MM.1S (cell line): ENCODE results near the gene MARVELD3.

Experiments
- DNase-seq: peaks from one replicate; pipeline ENCODE4 v3.0.0-alpha.2; 2015
- H2AFZ ChIP-seq: fragments of 300-600 bp; sonication (generic); 2 replicates; pipeline ENCODE4 v1.6.0; 2016; ENCODE audit warnings: antibody characterized with exemption, low read length
- H3F3A ChIP-seq: fragments of 300-600 bp; sonication (generic); 2 replicates; pipeline ENCODE4 v1.6.1; 2016; ENCODE audit warnings: mild to moderate bottlenecking, antibody characterized with exemption, low read length, moderate library complexity, mixed read lengths; ENCODE audit not compliant: insufficient read depth
- H3K27ac ChIP-seq: fragments of 300-600 bp; sonication (generic); 2 replicates; pipeline ENCODE4 v1.5.1; 2016; ENCODE audit warnings: mild to moderate bottlenecking, low read length
- H3K27me3 ChIP-seq: fragments of 300-600 bp; sonication (generic); replicated peaks from 2 replicates; pipeline ENCODE4 v1.6.0; 2016; ENCODE audit warnings: low read length; ENCODE audit not compliant: insufficient read depth
- H3K36me3 ChIP-seq: fragments of 300-600 bp; sonication (generic); replicated peaks from 2 replicates; pipeline ENCODE4 v1.6.1; 2016; ENCODE audit warnings: mild to moderate bottlenecking, low read length, mixed read lengths; ENCODE audit not compliant: insufficient read depth
- H3K4me1 ChIP-seq: fragments of 300-600 bp; sonication (generic); 2 replicates; pipeline ENCODE4 v1.6.1; 2016; ENCODE audit warnings: low read length, mixed read lengths
- H3K4me2 ChIP-seq: fragments of 300-600 bp; sonication (generic); 2 replicates; pipeline ENCODE4 v1.6.0; 2016; ENCODE audit warnings: low read depth, low read length
- H3K4me3 ChIP-seq: fragments of 300-600 bp; sonication (generic); 2 replicates; pipeline ENCODE4 v1.5.1; 2016; ENCODE audit warnings: low read length, mixed read lengths
- H3K79me2 ChIP-seq: fragments of 300-600 bp; sonication (generic); 2 replicates; pipeline ENCODE4 v1.6.1; 2016; ENCODE audit warnings: mixed run types, low read length, mixed read lengths
- H3K9ac ChIP-seq: fragments of 300-600 bp; sonication (generic); 2 replicates; pipeline ENCODE4 v1.6.1; 2016; ENCODE audit warnings: low read length, mixed read lengths
- H3K9me2 ChIP-seq: fragments of 300-600 bp; sonication (generic); replicated peaks from 2 replicates; pipeline ENCODE4 v1.6.1; 2016; ENCODE audit warnings: mild to moderate bottlenecking, low read length, mixed read lengths; ENCODE audit not compliant: insufficient read depth
- H3K9me3 ChIP-seq: fragments of 300-600 bp; sonication (generic); replicated peaks from 2 replicates; pipeline ENCODE4 v1.6.1; 2016; ENCODE audit warnings: mild to moderate bottlenecking, low read length, mixed read lengths; ENCODE audit not compliant: insufficient read depth
- H4K20me1 ChIP-seq: fragments of 300-600 bp; sonication (generic); 2 replicates; pipeline ENCODE4 v1.6.1; 2016; ENCODE audit warnings: mild to moderate bottlenecking, low read length, moderate library complexity, mixed read lengths; ENCODE audit not compliant: insufficient read depth
- EZH2 ChIP-seq: fragments of 300-600 bp; sonication (generic); optimal IDR thresholded peaks from 2 replicates; pipeline ENCODE3; 2017; ENCODE audit warnings: low read depth, mild to moderate bottlenecking, antibody characterized with exemption, low read length, mixed read lengths
- EZH2phosphoT487 ChIP-seq: fragments of 300-600 bp; sonication (generic); IDR thresholded peaks from 2 replicates; pipeline ENCODE4 v1.6.1; 2018; ENCODE audit warnings: antibody characterized with exemption, low read length
- TF ChIP-seq, protein P1 (sequence below): fragments of 300-600 bp; sonication (generic); IDR thresholded peaks from 2 replicates; pipeline ENCODE4 v1.5.1; 2016; ENCODE audit warnings: antibody characterized with exemption, low read length, mixed read lengths

Gene MARVELD3

DNA sequence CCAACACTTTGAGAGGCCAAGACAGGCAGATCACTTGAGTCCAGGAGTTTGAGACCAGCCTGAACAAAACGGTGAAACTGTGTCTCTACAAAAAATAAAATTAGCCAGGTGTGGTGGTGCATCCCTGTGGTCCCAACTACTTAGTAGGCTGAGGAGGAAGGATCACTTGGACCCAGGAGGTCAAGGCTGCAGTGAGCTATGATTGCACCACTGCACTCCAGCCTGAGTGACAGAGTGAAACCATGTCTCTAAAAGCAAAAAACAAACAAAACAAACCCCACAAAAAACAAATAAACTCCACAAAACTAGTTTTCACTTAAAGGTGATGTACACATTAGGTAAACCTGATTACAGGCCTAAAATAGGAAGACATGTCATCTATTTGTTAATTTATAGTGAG is 40.3 kb downstream of the MARVELD3 start:
- Histone ChIP-seq H3K27ac (no peak overlapping the region), H3K9me2 (no peaks in the 10 kb centered on the region), H3K4me3 (no peak overlapping the region), H3K9me3 (no peaks in the 10 kb centered on the region), H3K79me2 (no peaks in the 10 kb centered on the region), H3K4me1 (no peaks in the 10 kb centered on the region), H3K36me3 (no peaks in the 10 kb centered on the region), H3K27me3 (no peaks in the 10 kb centered on the region), H3F3A (no peaks in the 10 kb centered on the region), H2AFZ (no peak overlapping the region), H4K20me1 (no peaks in the 10 kb centered on the region), H3K4me2 (no peak overlapping the region), H3K9ac (no peak overlapping the region)
- TF ChIP-seq, protein P1, sequence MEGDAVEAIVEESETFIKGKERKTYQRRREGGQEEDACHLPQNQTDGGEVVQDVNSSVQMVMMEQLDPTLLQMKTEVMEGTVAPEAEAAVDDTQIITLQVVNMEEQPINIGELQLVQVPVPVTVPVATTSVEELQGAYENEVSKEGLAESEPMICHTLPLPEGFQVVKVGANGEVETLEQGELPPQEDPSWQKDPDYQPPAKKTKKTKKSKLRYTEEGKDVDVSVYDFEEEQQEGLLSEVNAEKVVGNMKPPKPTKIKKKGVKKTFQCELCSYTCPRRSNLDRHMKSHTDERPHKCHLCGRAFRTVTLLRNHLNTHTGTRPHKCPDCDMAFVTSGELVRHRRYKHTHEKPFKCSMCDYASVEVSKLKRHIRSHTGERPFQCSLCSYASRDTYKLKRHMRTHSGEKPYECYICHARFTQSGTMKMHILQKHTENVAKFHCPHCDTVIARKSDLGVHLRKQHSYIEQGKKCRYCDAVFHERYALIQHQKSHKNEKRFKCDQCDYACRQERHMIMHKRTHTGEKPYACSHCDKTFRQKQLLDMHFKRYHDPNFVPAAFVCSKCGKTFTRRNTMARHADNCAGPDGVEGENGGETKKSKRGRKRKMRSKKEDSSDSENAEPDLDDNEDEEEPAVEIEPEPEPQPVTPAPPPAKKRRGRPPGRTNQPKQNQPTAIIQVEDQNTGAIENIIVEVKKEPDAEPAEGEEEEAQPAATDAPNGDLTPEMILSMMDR: no peak
- TF ChIP-seq EZH2phosphoT487: no peak
- TF ChIP-seq EZH2: no peak
- DNase-seq: no peak

DNA sequence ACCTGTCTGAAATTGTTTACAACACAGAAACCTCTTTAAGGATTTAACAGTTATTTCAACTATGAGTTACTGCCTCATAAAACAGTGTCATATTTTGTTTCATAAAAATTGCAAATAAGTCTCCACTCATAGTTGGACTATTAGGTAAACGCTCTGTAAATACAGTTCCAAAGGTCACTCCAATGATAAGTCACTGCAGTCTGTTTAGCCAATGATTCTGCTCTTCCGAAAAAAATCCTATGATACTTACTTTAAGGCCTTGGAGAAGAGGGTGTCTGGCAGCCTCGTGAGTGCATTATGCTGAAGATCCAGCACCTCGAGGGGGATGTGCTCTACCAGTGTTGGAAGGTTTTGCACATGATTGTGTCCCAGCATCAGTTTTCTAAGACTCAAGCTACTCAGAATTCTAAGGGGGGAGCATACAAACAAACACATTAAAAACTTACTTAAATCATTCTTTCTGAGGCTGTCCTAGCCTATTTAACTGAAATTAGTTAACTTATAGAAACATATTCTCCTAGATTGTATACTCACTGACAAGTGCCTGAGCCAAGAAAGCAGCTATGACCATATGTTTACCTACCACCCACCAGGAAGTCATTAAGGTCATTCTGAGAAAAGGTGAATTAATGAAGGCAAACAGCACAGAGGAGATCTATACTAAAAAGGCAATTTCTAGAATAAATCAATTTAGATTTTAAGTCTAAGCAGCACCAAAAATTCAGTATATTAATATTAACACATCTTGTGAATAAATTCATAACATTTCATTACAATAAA is 41.1 kb downstream of the MARVELD3 start:
- no peak overlapping the region for H2AFZ ChIP-seq
- no peaks in the 10 kb centered on the region for H3K27me3 ChIP-seq
- H3K9me2 ChIP-seq: no peaks in the 10 kb centered on the region
- no peaks in the 10 kb centered on the region for H3K4me1 ChIP-seq
- no peak overlapping the region for H3K27ac ChIP-seq
- H3K4me2 ChIP-seq: no peak overlapping the region
- H3K9me3 ChIP-seq: no peaks in the 10 kb centered on the region
- H3K4me3 ChIP-seq: no peak overlapping the region
- H3F3A ChIP-seq: no peaks in the 10 kb centered on the region
- H3K79me2 ChIP-seq: no peaks in the 10 kb centered on the region
- TF ChIP-seq EZH2 (no peak), EZH2phosphoT487 (no peak)
- TF ChIP-seq, protein P1: no peak
- H4K20me1 ChIP-seq: no peaks in the 10 kb centered on the region
- no peak for DNase-seq
- H3K36me3 ChIP-seq: no peaks in the 10 kb centered on the region
- no peak overlapping the region for H3K9ac ChIP-seq

DNA sequence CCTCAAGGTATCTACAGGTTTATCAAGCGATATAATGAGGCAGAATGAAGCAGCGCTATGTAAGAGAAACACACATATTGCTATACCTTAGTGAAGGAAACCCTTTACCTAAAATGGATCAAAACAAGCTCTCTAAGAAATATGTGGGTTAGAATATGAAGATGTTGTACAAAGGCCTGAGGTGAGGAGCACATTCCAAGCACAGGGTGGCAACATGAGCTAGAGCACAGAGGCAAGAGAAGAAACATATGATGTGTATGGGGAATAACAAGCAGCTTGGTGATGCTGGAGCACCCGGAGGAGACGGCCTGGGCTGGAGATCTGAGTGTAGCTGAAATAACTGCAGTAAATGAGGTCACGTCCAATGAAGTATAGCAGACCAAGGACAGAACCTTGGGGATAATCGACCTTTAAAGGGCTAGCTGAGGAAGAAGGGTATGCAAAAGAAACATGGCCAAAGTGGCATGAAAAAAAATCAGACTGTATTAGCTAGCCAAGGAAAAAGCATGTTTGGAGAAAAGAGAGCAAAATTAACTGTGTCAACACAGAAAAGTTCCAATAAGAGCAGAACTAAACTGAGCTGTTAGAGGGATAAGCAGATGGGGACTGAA is 44.0 kb downstream of the MARVELD3 start:
- Histone ChIP-seq H3K79me2 (no peaks in the 10 kb centered on the region), H3K9me3 (no peaks in the 10 kb centered on the region), H3K4me1 (no peaks in the 10 kb centered on the region), H3F3A (no peaks in the 10 kb centered on the region), H2AFZ (no peak overlapping the region), H3K4me2 (no peak overlapping the region), H3K27ac (no peak overlapping the region), H3K9ac (no peak overlapping the region), H3K36me3 (no peaks in the 10 kb centered on the region), H3K4me3 (no peak overlapping the region), H4K20me1 (no peaks in the 10 kb centered on the region), H3K9me2 (no peaks in the 10 kb centered on the region), H3K27me3 (no peaks in the 10 kb centered on the region)
- DNase-seq: no peak
- no peak for TF ChIP-seq EZH2
- no peak for TF ChIP-seq EZH2phosphoT487
- TF ChIP-seq, protein P1: no peak
